Uterus (tissue), 4 donors: ENCODE data around the gene TMEM95. TPM values are rescaled to one million over a fixed set of nuclear protein-coding genes. Genes with fewer than 3 reads are reported as not detected.

ENCODE experiments used
- DNase-seq, 2 donors: peaks; one replicate each; pipeline ENCODE4 v3.0.0-alpha.2; 2019 to 2020
- H3K27ac ChIP-seq, 2 donors: fragments of 200-600 bp; sonication (generic); 1 replicate in 1 of 2; 2 replicates in 1 of 2; pipeline ENCODE4 v1.5.1; 2016 to 2018
- H3K27me3 ChIP-seq, 2 donors: fragments of 200-600 bp; sonication (generic); one replicate each; pipeline ENCODE4 v1.5.1; 2018 to 2019; ENCODE audit warnings: control low read depth in 1 of 2
- H3K36me3 ChIP-seq, 2 donors: fragments of 200-600 bp; sonication (generic); one replicate each; pipeline ENCODE4 v1.5.1; 2019; ENCODE audit warnings: control low read depth in 1 of 2
- H3K4me1 ChIP-seq, 2 donors: fragments of 200-600 bp; sonication (generic); one replicate each; pipeline ENCODE4 v1.5.1; 2018 to 2019; ENCODE audit warnings: control low read depth in 1 of 2
- H3K4me3 ChIP-seq, 2 donors: fragments of 200-600 bp; sonication (generic); 1 replicate in 1 of 2; 2 replicates in 1 of 2; pipeline ENCODE4 v1.5.1; 2018 to 2019; ENCODE audit warnings: mild to moderate bottlenecking in 1 of 2
- H3K9me3 ChIP-seq, 2 donors: fragments of 200-600 bp; sonication (generic); one replicate each; pipeline ENCODE4 v1.5.1; 2019; ENCODE audit warnings: control low read depth in 1 of 2
- POLR2A ChIP-seq, 2 donors: fragments of 450-650 bp; IDR thresholded peaks; one replicate each; pipeline ENCODE4 v1.6.1; 2016; ENCODE audit warnings: antibody characterized with exemption in 2 of 2, mild to moderate bottlenecking in 1 of 2, moderate library complexity in 1 of 2
- intact Hi-C: fragments of 100-400 bp; cut with DNase I; formaldehyde crosslinking; loops from one replicate; pipeline ENCODE4 v1.15.1; 2023; ENCODE audit warnings: low total_unique reads
- total RNA-seq, 4 donors: library from RNA; depleted of rRNA in 3 of 4; stranded (reverse); fragments of >200 nt in 3 of 4; gene quantifications; one replicate each; pipeline versions ENCODE4 v1.1.0 to v1.2.4, GENCODE V29; 2014 to 2023
- TF ChIP-seq, protein P1 (sequence below), 4 experiments: fragments of 200-600 bp in 2 of 4; fragments of 450-650 bp in 2 of 4; sonication (generic) in 2 of 4; IDR thresholded peaks; one replicate each; pipeline ENCODE4 v1.5.1; 2016 to 2019; ENCODE audit warnings: antibody characterized with exemption in 4 of 4, mild to moderate bottlenecking in 2 of 4, moderate library complexity in 1 of 4
- donor health status: DM: yes; HTN: yes; CAD: no.

TMEM95 gene
- total RNA-seq, result not detected

- intact Hi-C loops, result loop anchor here (10.0 kb wide), 1 partner anchor 230 kb away; the partner anchor contains the start of gene MPDU1
- no peak for DNase-seq
- no peak within 1 kb of the TSS for H3K4me3 ChIP-seq
- H3K36me3 ChIP-seq, result no peaks in the 10 kb centered on the region
- TF ChIP-seq, protein P1, sequence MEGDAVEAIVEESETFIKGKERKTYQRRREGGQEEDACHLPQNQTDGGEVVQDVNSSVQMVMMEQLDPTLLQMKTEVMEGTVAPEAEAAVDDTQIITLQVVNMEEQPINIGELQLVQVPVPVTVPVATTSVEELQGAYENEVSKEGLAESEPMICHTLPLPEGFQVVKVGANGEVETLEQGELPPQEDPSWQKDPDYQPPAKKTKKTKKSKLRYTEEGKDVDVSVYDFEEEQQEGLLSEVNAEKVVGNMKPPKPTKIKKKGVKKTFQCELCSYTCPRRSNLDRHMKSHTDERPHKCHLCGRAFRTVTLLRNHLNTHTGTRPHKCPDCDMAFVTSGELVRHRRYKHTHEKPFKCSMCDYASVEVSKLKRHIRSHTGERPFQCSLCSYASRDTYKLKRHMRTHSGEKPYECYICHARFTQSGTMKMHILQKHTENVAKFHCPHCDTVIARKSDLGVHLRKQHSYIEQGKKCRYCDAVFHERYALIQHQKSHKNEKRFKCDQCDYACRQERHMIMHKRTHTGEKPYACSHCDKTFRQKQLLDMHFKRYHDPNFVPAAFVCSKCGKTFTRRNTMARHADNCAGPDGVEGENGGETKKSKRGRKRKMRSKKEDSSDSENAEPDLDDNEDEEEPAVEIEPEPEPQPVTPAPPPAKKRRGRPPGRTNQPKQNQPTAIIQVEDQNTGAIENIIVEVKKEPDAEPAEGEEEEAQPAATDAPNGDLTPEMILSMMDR (IDR thresholded peaks at IDR 0.05), result no peak
- TF ChIP-seq POLR2A (IDR thresholded peaks at IDR 0.05), result no peak
- no peaks in the 10 kb centered on the region for H3K9me3 ChIP-seq
- H3K27ac ChIP-seq, result peak within 1 kb of the TSS; percentile 57 to 97
- no peaks in the 10 kb centered on the region for H3K27me3 ChIP-seq
- H3K4me1 ChIP-seq, result peaks cover 0 to 8% of the 10 kb centered on the region in 2 donors
These were observed at the start of gene TMEM95 for GRCh38 chr17:7355053-7355452. TSS of gene TMEM95 (plus strand) at chr17:7355156. CDS start at chr17:7355205, 49 bp downstream.

- H3K27ac ChIP-seq, result peak within 1 kb of the TSS; percentile 98 to 99
- H3K27me3 ChIP-seq, result no peaks in the 10 kb centered on the region
- peak; percentile 88 to 96 for TF ChIP-seq POLR2A (IDR thresholded peaks at IDR 0.05)
- TF ChIP-seq, protein P1 (IDR thresholded peaks at IDR 0.05), result peak in 2 of 4 experiments; percentile 2 to 26
- H3K9me3 ChIP-seq, result no peaks in the 10 kb centered on the region
- intact Hi-C loops, result no loop called here
- peaks cover 10 to 17% of the 10 kb centered on the region in 2 donors for H3K4me1 ChIP-seq
- H3K4me3 ChIP-seq, result peak within 1 kb of the TSS; percentile 64 to 100
- H3K36me3 ChIP-seq, result no peaks in the 10 kb centered on the region
- DNase-seq, result peak; percentile 100
These were observed 47.9 kb upstream of the TMEM95 start, which contains the start of gene EIF5A for GRCh38 chr17:7306911-7307685. TSS of gene EIF5A (plus strand) at chr17:7307628. CDS start at chr17:7309636, 2,008 bp downstream.

- no peak for TF ChIP-seq POLR2A (IDR thresholded peaks at IDR 0.05)
- TF ChIP-seq, protein P1 (IDR thresholded peaks at IDR 0.05), result no peak
- H3K9me3 ChIP-seq, result no peaks in the 10 kb centered on the region
- no peaks in the 10 kb centered on the region for H3K27me3 ChIP-seq
- H3K4me1 ChIP-seq, result peaks cover 10 to 17% of the 10 kb centered on the region in 2 donors
- peak; percentile 52 to 68 for DNase-seq
- H3K4me3 ChIP-seq, result peak overlapping the region; percentile 64 to 100
- intact Hi-C loops, result no loop called here
- H3K27ac ChIP-seq, result peak overlapping the region; percentile 98 to 99
- H3K36me3 ChIP-seq, result no peaks in the 10 kb centered on the region
These were observed 47.0 kb upstream of the TMEM95 start for GRCh38 chr17:7307686-7308624.

GRCh38 chr17:7308625-7309433, 46.1 kb upstream of the TMEM95 start:
- H3K4me1 ChIP-seq, result peaks cover 10 to 17% of the 10 kb centered on the region in 2 donors
- peak in 1 of 2 donors; percentile 15 for TF ChIP-seq POLR2A (IDR thresholded peaks at IDR 0.05)
- TF ChIP-seq, protein P1 (IDR thresholded peaks at IDR 0.05), result no peak
- DNase-seq, result peak; percentile 69 to 74
- intact Hi-C loops, result no loop called here
- H3K9me3 ChIP-seq, result no peaks in the 10 kb centered on the region
- H3K27me3 ChIP-seq, result no peaks in the 10 kb centered on the region
- H3K36me3 ChIP-seq, result no peaks in the 10 kb centered on the region
- peak overlapping the region; percentile 98 to 99 for H3K27ac ChIP-seq
- peak overlapping the region; percentile 64 to 100 for H3K4me3 ChIP-seq
